Measurements from ENCODE around the gene FUOM. TPM values are rescaled to one million over a fixed set of nuclear protein-coding genes. Genes with fewer than 3 reads are reported as not detected.

FUOM gene
- polyA plus RNA-seq, 1 donor from 2014 or later: not detected

DNA sequence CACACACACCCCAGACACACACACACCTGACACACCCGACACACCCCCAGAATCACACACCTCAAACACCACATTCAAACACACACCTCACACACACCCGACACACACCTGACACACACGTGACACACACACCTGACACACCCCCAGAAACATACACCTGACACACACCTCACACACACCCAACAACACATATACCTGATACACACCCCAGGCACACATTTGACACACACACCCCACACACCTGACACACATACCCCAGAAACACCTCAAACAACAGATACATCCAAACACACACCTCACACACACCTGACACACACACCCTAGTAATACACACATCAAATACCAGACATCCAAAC, 20.5 kb downstream of the FUOM start:
- Histone ChIP-seq H3F3A (ENCODE audit: insufficient read depth, low read length, poor library complexity, severe bottlenecking) (no peaks in the 10 kb centered on the region), H3K79me2 (replicated peaks; ENCODE audit: insufficient read depth, low read length) (no peaks in the 10 kb centered on the region), H3K27me3 (ENCODE audit: insufficient read depth, low read depth, low read length) (peaks cover 26% of the 10 kb centered on the region), H2AFZ (ENCODE audit: low read depth, low read length) (no peak overlapping the region), H3K4me3 (ENCODE audit: low read length) (no peak overlapping the region), H3K27ac (ENCODE audit: low read length) (no peak overlapping the region), H3K9me3 (ENCODE audit: low read length) (peaks cover 5% of the 10 kb centered on the region), H3K9me2 (ENCODE audit: insufficient read depth, low read length) (no peaks in the 10 kb centered on the region), H3K4me2 (ENCODE audit: low read length) (no peak overlapping the region), H3K36me3 (ENCODE audit: insufficient read depth, low read length) (no peaks in the 10 kb centered on the region), H4K20me1 (ENCODE audit: insufficient read depth) (no peaks in the 10 kb centered on the region), H3K9ac (ENCODE audit: low read length) (no peak overlapping the region)
- TF ChIP-seq MXI1 (conservative IDR thresholded peaks at IDR 0.05; ENCODE audit: poor library complexity, severe bottlenecking) (no peak), POLR2AphosphoS5 (IDR thresholded peaks at IDR 0.05) (no peak), SMC3 (conservative IDR thresholded peaks at IDR 0.05; ENCODE audit: poor library complexity) (no peak), EP300 (conservative IDR thresholded peaks at IDR 0.05; ENCODE audit: poor library complexity, severe bottlenecking) (no peak), EZH2 (IDR thresholded peaks at IDR 0.05; ENCODE audit: borderline replicate concordance, insufficient read depth, low read length, poor library complexity, severe bottlenecking) (no peak), RAD21 (conservative IDR thresholded peaks at IDR 0.05) (no peak), TAF1 (IDR thresholded peaks at IDR 0.05; ENCODE audit: low read depth) (no peak)
- TF ChIP-seq, protein P1, sequence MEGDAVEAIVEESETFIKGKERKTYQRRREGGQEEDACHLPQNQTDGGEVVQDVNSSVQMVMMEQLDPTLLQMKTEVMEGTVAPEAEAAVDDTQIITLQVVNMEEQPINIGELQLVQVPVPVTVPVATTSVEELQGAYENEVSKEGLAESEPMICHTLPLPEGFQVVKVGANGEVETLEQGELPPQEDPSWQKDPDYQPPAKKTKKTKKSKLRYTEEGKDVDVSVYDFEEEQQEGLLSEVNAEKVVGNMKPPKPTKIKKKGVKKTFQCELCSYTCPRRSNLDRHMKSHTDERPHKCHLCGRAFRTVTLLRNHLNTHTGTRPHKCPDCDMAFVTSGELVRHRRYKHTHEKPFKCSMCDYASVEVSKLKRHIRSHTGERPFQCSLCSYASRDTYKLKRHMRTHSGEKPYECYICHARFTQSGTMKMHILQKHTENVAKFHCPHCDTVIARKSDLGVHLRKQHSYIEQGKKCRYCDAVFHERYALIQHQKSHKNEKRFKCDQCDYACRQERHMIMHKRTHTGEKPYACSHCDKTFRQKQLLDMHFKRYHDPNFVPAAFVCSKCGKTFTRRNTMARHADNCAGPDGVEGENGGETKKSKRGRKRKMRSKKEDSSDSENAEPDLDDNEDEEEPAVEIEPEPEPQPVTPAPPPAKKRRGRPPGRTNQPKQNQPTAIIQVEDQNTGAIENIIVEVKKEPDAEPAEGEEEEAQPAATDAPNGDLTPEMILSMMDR (IDR thresholded peaks at IDR 0.05; ENCODE audit: poor library complexity, severe bottlenecking): no peak
- TF ChIP-seq, protein P2, sequence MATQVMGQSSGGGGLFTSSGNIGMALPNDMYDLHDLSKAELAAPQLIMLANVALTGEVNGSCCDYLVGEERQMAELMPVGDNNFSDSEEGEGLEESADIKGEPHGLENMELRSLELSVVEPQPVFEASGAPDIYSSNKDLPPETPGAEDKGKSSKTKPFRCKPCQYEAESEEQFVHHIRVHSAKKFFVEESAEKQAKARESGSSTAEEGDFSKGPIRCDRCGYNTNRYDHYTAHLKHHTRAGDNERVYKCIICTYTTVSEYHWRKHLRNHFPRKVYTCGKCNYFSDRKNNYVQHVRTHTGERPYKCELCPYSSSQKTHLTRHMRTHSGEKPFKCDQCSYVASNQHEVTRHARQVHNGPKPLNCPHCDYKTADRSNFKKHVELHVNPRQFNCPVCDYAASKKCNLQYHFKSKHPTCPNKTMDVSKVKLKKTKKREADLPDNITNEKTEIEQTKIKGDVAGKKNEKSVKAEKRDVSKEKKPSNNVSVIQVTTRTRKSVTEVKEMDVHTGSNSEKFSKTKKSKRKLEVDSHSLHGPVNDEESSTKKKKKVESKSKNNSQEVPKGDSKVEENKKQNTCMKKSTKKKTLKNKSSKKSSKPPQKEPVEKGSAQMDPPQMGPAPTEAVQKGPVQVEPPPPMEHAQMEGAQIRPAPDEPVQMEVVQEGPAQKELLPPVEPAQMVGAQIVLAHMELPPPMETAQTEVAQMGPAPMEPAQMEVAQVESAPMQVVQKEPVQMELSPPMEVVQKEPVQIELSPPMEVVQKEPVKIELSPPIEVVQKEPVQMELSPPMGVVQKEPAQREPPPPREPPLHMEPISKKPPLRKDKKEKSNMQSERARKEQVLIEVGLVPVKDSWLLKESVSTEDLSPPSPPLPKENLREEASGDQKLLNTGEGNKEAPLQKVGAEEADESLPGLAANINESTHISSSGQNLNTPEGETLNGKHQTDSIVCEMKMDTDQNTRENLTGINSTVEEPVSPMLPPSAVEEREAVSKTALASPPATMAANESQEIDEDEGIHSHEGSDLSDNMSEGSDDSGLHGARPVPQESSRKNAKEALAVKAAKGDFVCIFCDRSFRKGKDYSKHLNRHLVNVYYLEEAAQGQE (IDR thresholded peaks at IDR 0.05; ENCODE audit: borderline replicate concordance): no peak

DNA sequence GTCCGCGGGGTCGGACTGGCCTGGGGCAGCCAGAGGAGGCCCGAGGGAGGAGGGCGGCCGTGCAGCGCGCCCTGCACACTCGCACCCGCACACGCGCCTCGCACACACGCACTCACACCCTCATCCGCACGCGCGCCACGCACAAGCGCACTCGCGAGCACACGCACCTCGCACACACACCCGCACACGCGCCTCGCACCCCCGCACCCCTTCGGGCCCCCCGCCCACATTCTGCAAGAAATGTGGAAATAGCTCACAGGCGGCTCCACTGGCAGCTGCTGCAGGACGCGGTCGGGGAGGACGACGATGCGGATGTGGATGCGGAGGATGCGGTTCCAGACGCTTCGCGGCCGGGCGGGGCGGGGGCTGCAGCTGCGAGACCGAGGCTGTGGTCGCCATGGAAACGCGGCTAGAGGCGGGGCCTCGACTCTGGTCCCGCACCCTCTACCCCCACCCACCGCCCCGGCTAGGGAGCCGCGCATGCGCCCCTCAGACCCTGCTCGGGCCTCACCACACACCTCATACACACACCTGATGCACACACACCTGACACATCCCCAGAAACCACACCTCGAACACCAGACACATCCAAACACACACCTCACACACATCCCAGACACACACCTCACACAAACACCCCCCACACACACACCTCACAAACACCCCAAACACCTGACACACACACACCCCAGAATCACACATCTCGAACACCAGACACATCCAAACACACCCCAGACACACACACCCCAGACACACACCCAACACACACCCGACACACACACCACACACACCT, 21.0 kb downstream of the FUOM start, which contains the start of gene CALY:
Gene CALY (minus strand): TSS at position 320 of the 793 bp plus-strand sequence. CDS start 7,907 bp downstream, outside the sequence.
- peaks cover 5% of the 10 kb centered on the region for H3K9me3 ChIP-seq (ENCODE audit: low read length)
- no peaks in the 10 kb centered on the region for H3K9me2 ChIP-seq (ENCODE audit: insufficient read depth, low read length)
- H3K4me3 ChIP-seq (ENCODE audit: low read length): peak within 1 kb of the TSS; percentile 65
- H3K9ac ChIP-seq (ENCODE audit: low read length): peak within 1 kb of the TSS; percentile 62
- H4K20me1 ChIP-seq (ENCODE audit: insufficient read depth): no peaks in the 10 kb centered on the region
- H3K79me2 ChIP-seq (replicated peaks; ENCODE audit: insufficient read depth, low read length): no peaks in the 10 kb centered on the region
- H3F3A ChIP-seq (ENCODE audit: insufficient read depth, low read length, poor library complexity, severe bottlenecking): no peaks in the 10 kb centered on the region
- H3K36me3 ChIP-seq (ENCODE audit: insufficient read depth, low read length): no peaks in the 10 kb centered on the region
- H3K27me3 ChIP-seq (ENCODE audit: insufficient read depth, low read depth, low read length): peaks cover 26% of the 10 kb centered on the region
- TF ChIP-seq EZH2 (IDR thresholded peaks at IDR 0.05; ENCODE audit: borderline replicate concordance, insufficient read depth, low read length, poor library complexity, severe bottlenecking): no peak
- peak; percentile 44 for TF ChIP-seq POLR2AphosphoS5 (IDR thresholded peaks at IDR 0.05)
- no peak within 1 kb of the TSS for H3K27ac ChIP-seq (ENCODE audit: low read length)
- H2AFZ ChIP-seq (ENCODE audit: low read depth, low read length): no peak within 1 kb of the TSS
- H3K4me2 ChIP-seq (ENCODE audit: low read length): no peak within 1 kb of the TSS

Data from neural cell (in vitro differentiated cells).